GM21381 (cell line): Measurements from ENCODE around the gene SLC25A27.

Source experiments
- ATAC-seq: cut with Tn5 transposase; IDR thresholded peaks from one replicate; pipeline ENCODE4 v1.9.1; 2021; ENCODE audit warnings: mild to moderate bottlenecking, moderate library complexity; ENCODE audit not compliant: unreplicated experiment

Gene SLC25A27

DNA sequence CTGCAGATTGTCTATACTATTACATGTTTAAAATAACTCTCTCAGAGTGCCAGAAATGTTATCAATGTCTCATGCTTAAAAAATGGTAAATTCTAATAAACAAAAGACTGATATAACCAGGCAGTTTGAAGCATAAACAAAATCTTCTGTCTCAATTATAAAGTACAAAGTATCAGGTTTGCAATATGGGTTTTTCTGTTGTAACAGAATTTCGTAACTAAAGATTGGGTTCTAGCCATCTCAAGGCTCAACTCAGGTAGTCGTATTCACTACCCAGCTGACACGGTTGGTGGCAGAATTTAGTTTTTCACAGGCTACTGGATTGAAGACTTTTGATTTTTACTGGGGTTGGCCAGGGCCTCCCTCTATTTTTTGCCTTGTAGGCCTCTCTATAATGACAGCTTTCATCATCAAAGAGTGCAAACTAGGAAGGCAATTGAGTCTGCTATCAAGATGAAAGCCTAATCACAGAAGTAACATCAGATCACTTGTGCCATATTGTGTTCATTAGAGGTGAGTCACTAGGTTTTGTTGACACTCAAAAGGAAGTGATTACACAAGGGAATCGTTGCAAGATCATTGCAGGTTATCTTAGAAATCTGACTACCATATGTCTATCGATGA lies 3.8 kb upstream of the SLC25A27 start:
- ATAC-seq, result no peak

DNA sequence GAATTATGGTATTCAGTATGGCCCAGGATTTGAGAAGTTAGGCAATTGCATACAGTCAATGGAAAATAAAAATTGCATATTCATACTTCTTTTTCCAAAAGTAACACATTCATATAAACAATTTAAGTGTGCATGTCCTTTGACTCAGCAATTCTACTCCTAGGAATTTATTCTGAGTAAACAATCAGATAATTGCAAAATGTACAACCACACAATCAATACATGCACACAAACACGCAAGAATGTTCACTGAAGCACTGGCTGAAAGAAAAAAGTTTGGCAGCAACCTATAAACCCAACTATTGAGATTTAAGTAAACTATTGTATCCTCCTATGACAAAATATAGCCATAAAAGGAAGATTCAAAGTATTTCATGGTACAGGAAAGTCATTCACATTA lies 1.8 kb upstream of the SLC25A27 start:
- no peak for ATAC-seq

DNA sequence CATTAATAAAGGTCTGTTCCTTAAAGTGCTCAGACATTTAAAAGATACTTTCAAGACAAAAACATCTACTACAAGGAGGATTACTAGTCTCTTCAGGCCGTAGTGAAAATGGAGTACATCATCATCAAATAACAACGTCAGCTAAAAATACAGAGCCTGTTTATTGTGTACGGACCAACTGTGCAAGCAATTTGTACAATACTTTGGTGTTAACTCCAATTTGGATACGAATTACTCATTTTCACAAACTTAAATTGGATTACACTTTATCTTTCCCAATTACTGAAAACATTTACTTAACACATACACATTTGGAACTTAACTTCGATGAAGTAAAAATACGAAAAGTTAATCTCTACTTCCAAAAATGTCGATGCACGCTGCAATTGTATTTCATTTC lies 959 bp upstream of the SLC25A27 start:
- no peak for ATAC-seq

DNA sequence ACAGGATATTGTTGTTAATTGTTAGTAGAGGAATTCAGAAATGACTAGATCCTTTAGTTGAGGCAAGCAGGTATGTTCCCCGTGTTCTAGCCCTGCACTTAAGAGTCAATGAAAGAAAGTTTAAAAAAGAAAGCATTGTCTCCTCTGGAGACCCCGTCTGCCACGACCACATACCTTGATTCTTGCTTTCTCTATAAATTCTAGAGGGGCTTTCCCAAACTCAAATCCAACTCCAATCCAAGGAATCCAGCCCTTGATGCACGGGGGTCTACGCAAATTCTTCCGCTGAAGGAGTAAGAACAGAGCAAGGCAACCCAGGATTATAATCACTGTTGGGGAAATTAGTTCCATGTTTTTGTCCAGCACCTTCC lies 558 bp upstream of the SLC25A27 start:
- ATAC-seq, result no peak

DNA sequence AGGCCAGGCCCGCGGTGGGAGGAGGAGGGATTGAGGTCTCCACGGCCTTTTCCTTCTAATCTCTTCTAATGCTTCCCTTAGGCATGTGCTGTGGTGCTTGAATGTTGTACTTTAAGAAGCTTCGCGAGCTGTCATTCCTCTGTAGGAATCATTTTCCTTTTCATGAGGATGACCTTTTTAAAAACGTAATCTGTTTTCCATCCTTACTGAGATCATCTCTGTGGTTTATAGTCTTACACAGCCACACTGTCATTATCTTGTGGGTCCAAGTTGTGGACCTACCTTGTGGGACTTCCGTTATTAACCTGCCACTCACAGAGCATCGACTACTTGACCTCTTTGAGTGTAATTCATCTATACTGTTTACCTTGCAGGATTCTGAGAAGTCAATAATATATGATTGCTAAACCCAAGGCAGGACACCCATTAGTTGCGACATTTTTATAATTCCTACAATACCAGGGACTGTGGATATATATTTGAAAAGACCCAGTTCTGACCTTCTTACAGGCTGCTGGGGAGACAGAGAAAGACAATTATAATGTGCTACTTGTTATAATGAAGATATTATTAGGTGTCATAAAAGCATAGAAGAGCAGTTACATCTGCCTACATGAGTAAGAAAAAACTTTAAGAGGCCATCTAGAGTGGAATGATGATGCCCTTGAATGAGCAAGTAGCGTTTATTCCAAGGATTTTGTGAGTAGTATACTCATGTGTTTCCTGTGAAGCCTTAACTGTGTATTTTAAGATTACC lies 842 bp downstream of the SLC25A27 start:
- no peak for ATAC-seq

DNA sequence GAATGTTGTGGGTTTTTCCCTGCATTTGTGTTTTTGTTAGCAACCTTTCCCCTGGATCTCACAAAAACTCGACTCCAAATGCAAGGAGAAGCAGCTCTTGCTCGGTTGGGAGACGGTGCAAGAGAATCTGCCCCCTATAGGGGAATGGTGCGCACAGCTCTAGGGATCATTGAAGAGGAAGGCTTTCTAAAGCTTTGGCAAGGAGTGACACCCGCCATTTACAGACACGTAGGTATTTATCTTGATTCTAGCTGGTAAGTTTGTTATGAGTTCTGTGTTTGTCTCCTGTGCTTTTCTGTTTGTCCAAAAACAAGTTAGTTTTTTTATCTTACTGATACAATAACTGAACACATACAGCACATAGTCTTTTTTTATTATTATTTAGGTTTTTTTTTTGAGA lies 3.0 kb downstream of the SLC25A27 start:
- ATAC-seq, result no peak

DNA sequence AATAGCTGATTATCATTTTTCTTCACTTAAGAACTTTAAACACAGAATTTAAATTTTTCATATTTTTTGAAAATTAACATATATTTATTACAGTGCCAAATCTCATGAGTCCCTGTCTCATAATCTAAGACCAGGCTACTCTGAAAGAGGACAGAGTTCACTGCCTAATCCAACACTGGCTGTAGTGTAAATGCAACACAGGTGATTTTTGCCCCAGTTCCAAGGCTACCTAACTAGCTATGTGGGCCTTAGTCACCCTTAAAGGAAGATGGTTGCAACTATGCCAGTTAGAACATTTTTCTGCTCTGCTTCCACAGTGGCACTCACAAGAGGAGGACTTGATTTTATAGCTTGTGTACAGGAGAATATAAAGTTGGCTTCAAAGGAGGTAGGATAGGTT lies 4.9 kb downstream of the SLC25A27 start:
- no peak for ATAC-seq

DNA sequence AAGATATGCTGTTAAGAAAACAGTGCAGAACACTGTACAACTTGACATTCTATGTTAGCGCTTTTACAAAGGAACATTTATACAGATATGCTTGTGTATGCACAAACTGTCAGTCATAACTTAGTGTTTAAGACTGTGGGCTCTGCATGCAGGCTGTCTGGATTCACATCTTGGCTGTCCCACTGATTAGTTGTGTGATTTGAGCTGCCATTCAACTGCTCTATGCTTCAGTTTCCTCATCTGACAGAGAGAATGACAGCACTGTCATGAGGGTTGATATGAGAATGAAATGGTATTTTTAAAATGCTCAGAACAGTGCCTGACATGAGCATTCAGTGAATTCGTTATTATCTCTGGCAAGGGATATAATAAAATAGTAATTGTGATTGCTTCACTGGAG lies 8.7 kb downstream of the SLC25A27 start:
- no peak for ATAC-seq

DNA sequence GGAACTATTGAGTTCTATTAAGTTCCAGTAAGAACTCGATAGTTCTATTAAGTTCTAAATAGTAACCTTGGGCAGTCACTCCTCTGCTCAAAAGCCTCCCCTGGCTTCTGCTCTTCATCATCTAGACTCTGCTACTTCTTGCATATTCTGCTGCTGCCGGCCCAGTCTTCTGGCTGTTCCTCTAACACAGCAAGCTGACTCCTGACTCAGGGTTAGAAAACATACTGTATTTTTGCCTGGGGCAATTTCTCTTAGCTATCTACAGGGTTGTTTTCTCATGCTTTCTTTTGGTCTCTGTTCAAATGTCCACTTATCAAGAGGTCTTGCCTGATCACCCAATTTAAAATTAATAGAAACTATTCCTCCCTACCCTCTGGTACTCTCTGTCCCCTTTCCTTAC lies 14.6 kb downstream of the SLC25A27 start:
- ATAC-seq, result no peak

DNA sequence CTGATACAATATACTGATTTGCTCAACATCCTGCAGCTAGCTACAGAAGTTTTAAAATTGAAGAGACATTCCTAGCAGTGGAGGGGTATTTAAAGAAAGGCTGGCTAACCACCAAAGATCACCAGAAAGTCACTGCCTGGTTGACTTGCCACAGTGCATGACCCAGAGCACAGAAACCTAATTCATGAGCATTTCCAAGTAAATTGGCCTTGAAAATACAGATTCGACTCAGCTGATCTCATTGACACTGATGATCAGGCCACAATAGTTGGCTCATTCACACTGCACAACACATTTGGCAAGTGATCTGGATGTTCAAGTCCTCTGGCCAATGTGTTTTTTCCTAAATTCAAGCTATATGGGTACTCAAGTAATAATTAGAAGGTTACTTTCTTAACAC lies 21.6 kb downstream of the SLC25A27 start:
- ATAC-seq, result no peak

DNA sequence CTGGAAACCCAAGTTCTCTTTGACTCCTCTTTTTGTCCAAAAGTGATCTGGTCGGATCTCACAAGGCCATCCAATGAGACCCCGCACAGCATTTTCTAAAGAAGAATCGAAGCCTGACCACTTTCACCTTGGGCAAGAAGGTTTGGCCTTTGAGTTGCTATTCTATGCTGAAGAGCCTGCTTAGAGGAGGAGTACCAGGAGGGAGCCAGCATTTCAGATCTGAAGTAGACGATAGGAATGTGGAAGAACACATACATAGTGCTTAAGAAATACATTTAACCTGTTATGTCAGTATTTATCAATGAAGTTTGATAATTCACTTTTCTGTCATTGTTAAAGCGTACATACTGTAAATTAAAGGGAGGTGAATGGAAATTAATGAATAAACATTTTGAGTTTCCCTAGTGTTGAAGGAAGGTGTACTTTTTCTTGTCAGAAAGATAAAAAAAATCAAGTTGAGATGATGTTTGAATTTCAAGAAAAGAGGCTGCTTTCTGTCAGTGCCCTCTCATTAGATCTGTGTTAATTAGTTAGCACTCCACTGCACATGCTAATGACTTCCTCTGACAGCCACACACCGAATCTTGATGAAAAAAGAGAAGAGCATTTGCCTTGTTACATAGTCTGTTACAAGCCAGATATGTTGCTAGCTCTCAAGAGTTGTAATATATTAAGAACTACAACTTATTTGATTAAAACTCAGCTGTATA lies 24.0 kb downstream of the SLC25A27 start:
- no peak for ATAC-seq

DNA sequence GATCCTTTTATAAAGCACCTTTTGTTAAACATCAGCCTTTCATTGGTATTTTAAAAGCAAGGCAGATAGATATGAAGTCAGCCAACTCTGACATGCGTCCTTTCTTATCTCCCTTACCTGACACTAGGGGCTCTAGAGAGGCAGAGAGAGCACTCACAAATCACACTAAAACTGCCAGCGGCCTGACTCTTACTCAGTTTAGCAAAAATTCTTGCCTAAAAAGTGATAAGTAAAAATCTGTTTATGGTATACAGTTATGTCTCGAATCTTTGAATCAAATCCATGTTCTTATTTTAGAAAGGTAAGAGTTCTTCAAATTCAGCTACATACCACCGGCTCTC lies 24.5 kb downstream of the SLC25A27 start:
- ATAC-seq, result no peak

DNA sequence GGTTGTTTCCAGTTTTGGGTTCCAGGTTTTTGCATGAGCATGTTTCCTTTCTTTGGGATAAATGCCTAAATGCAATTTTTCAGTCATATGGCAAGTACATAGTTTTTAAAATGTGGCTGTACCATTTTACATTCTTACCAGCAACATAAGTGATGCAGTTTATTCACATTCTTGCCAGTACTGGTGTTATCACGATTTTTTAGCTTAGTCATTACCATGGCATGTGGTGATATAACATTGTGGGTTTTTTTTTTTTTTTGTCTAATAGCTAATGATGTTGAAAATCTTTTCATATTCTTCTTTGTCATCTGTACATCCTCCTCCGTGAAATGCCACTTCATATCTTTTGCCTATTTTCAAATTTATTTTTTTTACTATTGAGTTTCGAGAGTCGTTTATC lies 32.0 kb downstream of the SLC25A27 start:
- no peak for ATAC-seq

DNA sequence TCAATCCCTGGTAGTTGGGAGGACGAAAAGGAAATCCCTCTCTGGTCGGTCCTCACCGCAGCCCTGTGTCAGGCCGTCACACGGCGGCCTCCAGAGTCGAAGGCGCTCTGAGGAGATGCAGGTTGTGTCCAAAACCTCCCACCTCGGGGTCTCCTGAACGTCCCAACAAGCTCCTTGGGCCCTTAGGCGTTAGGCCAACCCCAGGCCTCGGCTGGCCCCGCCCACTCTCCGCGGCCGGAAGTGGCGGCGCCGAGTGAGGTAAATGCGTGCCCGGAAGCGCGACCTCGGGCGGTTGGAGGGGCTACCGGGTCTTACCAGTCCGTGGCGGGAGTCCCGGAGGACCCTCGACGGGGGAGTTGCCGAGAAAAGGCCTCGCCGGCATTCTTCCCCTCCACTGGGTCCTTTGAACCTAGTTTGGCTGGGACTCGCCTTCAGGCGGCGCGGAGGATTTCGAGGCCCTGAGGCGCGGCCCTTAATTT lies 34.9 kb downstream of the SLC25A27 start, which contains the start of gene TDRD6:
Gene TDRD6 (plus strand): TSS at position 267 of the 479 bp plus-strand sequence. CDS start 244 bp downstream, outside the sequence.
- ATAC-seq, result no peak

DNA sequence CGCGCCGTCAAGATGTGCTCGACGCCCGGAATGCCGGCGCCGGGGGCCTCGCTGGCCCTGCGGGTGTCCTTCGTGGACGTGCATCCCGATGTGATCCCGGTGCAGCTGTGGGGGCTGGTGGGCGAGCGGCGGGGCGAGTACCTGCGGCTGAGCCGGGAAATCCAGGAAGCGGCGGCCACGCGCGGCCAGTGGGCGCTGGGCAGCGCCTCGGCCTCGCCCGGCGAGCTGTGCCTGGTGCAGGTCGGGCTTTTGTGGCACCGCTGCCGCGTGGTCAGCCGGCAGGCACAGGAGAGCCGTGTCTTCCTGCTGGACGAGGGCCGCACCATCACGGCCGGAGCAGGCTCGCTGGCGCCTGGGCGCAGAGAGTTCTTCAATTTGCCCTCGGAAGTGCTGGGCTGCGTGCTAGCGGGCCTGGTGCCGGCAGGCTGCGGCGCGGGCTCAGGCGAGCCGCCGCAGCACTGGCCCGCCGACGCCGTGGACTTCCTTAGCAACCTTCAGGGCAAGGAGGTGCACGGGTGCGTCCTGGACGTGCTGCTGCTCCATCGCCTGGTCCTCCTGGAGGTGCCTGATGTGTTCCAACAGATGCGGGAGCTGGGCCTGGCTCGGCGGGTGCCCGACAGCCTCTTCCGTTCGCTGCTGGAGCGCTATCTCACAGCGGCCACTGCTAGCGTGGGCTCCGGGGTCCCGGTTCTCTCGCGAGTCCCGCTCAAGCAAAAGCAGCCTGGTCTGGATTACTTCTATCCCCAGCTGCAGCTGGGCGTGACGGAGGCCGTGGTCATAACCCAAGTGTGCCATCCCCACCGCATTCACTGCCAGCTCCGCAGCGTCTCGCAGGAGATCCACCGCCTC lies 35.6 kb downstream of the SLC25A27 start:
- ATAC-seq, result no peak

DNA sequence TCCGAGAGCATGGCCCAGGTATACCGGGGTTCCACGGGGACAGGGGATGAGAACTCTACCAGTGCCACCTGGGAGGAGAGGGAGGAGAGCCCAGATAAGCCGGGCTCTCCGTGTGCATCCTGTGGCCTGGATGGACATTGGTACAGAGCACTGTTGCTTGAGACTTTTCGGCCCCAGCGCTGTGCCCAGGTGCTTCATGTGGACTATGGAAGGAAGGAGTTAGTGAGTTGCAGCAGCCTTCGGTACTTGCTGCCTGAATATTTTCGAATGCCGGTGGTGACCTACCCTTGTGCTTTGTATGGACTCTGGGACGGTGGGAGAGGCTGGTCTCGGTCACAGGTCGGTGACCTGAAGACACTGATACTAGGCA lies 36.2 kb downstream of the SLC25A27 start:
- ATAC-seq, result no peak

DNA sequence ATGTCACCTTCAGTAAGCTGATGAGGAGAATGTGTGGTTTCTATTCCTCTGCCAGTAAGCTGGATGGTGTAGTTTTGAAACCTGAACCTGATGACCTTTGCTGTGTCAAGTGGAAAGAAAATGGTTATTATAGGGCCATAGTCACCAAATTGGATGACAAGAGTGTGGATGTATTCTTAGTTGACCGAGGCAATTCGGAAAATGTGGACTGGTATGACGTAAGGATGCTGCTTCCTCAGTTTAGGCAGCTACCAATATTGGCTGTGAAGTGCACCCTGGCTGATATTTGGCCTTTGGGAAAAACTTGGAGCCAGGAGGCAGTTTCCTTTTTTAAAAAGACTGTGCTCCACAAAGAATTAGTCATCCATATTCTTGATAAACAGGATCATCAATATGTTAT lies 36.9 kb downstream of the SLC25A27 start:
- no peak for ATAC-seq

DNA sequence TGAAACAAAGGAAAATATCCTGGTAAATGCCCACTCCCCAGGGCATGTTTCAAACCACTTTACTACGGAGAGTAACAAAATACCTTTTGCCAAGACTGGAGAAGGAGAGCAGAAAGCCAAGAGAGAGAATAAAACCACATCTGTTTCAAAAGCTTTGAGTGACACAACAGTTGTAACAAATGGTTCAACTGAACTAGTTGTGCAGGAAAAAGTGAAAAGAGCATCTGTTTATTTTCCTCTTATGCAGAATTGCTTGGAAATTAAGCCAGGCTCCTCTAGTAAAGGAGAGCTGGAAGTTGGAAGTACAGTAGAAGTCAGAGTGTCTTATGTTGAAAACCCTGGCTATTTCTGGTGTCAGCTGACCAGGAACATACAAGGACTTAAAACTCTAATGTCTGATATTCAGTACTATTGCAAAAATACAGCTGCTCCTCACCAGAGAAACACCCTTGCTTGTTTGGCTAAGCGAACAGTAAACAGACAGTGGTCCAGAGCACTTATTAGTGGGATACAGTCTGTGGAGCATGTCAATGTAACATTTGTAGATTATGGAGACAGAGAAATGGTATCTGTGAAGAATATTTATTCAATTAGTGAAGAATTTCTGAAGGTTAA lies 37.5 kb downstream of the SLC25A27 start:
- no peak for ATAC-seq

DNA sequence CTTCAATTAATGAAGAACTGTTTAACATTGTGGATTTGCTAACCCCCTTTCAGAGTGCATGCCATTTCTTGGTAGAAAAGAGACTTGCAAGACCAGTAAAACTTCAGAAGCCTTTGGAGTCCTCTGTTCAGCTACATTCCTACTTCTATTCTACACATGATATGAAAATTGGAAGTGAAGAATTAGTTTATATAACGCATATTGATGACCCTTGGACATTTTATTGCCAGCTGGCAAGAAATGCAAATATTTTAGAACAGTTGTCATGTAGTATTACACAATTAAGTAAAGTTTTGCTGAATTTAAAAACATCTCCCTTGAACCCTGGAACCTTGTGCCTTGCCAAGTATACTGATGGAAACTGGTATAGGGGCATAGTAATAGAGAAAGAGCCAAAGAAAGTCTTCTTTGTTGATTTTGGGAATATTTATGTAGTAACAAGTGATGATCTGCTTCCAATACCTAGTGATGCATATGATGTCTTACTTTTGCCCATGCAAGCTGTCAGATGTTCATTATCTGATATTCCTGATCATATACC lies 38.2 kb downstream of the SLC25A27 start:
- ATAC-seq, result no peak

DNA sequence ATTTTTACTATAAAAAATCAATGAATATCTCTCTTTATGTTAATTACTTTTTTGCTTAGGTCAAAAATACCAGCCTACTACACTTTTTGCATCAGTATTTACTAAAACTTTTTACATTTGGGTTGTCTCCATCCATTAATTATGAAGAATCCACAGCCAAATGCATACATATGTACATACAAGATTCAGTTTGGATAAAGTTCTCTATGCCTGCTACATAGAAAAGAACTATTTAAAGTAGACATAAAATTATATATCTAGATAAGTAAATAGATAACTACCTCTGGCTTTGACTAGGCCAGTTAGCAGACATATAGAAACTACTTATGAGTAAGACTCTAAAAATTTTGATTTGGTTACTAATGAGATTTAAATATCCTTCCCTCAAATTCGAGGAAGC lies 47.2 kb downstream of the SLC25A27 start:
- ATAC-seq, result no peak

DNA sequence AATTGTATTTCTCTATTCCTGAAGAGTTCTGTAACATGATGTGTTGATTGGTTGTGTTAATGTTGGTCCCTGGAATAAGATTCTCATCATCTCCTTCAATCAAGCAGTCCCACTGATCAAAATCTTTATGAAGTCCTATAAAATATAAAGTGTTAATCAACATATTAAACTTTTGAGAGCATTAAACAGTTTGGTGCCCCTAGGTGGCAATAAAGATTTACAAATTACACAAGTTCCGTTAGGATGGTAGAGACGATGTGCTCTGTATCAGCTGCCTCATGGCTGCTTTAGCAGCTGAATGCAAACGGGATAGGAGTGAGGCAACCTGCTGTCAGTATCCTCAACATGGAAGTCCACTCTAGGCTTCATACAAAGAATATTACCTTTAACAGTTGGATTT lies 51.8 kb downstream of the SLC25A27 start:
- no peak for ATAC-seq
